HepG2 (cell line): ENCODE results near the gene SERHL2. TPM values are rescaled to one million over a fixed set of nuclear protein-coding genes. Genes with fewer than 3 reads are reported as not detected.

ENCODE experiments used
- AGO1 ChIP-seq: fragments of 200-400 bp; formaldehyde crosslinking; IDR thresholded peaks from 2 replicates; pipeline ENCODE4 v1.6.1; 2017; ENCODE audit warnings: mild to moderate bottlenecking, low read depth, low read length, moderate library complexity; ENCODE audit not compliant: poor library complexity, severe bottlenecking
- AGO2 ChIP-seq: fragments of 200-400 bp; formaldehyde crosslinking; optimal IDR thresholded peaks from 2 replicates; pipeline ENCODE3; 2017; ENCODE audit warnings: mild to moderate bottlenecking, low read depth, low read length, moderate library complexity
- ATF3 ChIP-seq: sonication (generic); formaldehyde crosslinking; IDR thresholded peaks from 2 replicates; pipeline ENCODE4 v1.4.0; 2020; ENCODE audit warnings: missing genetic modification reagents
- BHLHE40 ChIP-seq: IDR thresholded peaks from 2 replicates; pipeline ENCODE4 v1.6.1; 2011; ENCODE audit warnings: low read length, improper control_type of control experiment
- CERS6 ChIP-seq: sonication (generic); formaldehyde crosslinking; IDR thresholded peaks from 2 replicates; pipeline ENCODE4 v1.5.0; 2020; ENCODE audit warnings: missing genetic modification reagents
- ETS1 ChIP-seq: sonication (generic); formaldehyde crosslinking; IDR thresholded peaks from 2 replicates; pipeline ENCODE4 v1.4.0; 2020; ENCODE audit warnings: missing genetic modification reagents
- HCFC1 ChIP-seq: fragments of 150-350 bp; IDR thresholded peaks from 2 replicates; pipeline ENCODE4 v1.6.1; 2014; ENCODE audit warnings: low read depth, low read length
- KDM6A ChIP-seq: IDR thresholded peaks from 2 replicates; pipeline ENCODE4 v1.6.1; 2016; ENCODE audit warnings: low read depth
- LCORL ChIP-seq, 2 experiments: fragments of 450-650 bp in 1 of 2; sonication (generic) in 1 of 2; formaldehyde crosslinking in 1 of 2; IDR thresholded peaks; 2 replicates each; pipeline versions ENCODE4 v1.5.0 to v1.6.1; 2017 to 2020; ENCODE audit warnings: antibody characterized with exemption in 1 of 2, missing genetic modification reagents in 1 of 2
- MAFG ChIP-seq: sonication (generic); formaldehyde crosslinking; IDR thresholded peaks from 2 replicates; pipeline ENCODE4 v1.5.1; 2020; ENCODE audit warnings: mild to moderate bottlenecking, missing genetic modification reagents
- MNT ChIP-seq: fragments of 450-650 bp; IDR thresholded peaks from 2 replicates; pipeline ENCODE4 v1.6.1; 2016
- MYPOP ChIP-seq: sonication (generic); formaldehyde crosslinking; IDR thresholded peaks from 2 replicates; pipeline ENCODE4 v1.8.1; 2023; ENCODE audit warnings: mild to moderate bottlenecking, moderate library complexity, missing genetic modification reagents
- RBAK ChIP-seq: sonication (generic); formaldehyde crosslinking; IDR thresholded peaks from 2 replicates; pipeline ENCODE4 v1.5.1; 2020; ENCODE audit warnings: mild to moderate bottlenecking, missing genetic modification reagents
- SP1 ChIP-seq, 2 experiments: fragments of 450-650 bp in 1 of 2; sonication (generic) in 1 of 2; formaldehyde crosslinking in 1 of 2; IDR thresholded peaks; 2 replicates each; pipeline versions ENCODE4 v1.4.0 to v1.6.1; 2016 to 2020; ENCODE audit warnings: missing genetic modification reagents in 1 of 2
- TMF1 ChIP-seq: sonication (generic); formaldehyde crosslinking; IDR thresholded peaks from 2 replicates; pipeline ENCODE4 v1.8.1; 2022; ENCODE audit warnings: low read depth, missing genetic modification reagents
- UBTF ChIP-seq: sonication (generic); formaldehyde crosslinking; IDR thresholded peaks from 2 replicates; pipeline ENCODE4 v1.4.0; 2020; ENCODE audit warnings: mild to moderate bottlenecking, missing genetic modification reagents
- ZFP91 ChIP-seq: sonication (generic); formaldehyde crosslinking; IDR thresholded peaks from 2 replicates; pipeline ENCODE4 v1.9.0; 2022; ENCODE audit warnings: missing genetic modification reagents, mild to moderate bottlenecking, borderline replicate concordance
- ZNF547 ChIP-seq: sonication (generic); formaldehyde crosslinking; IDR thresholded peaks from 2 replicates; pipeline ENCODE4 v1.5.1; 2020; ENCODE audit warnings: mild to moderate bottlenecking, missing genetic modification reagents
- polyA plus RNA-seq, 8 experiments: library from polyadenylated mRNA; depleted of rRNA in 3 of 8; stranded (reverse) in 7 of 8; unstranded in 1 of 8; fragments of >200 nt; fragmentation: Illumina TruSeq in 4 of 8; extraction: Trizol in 4 of 8; gene quantifications; 2 replicates each; pipeline versions ENCODE4 v1.2.1 to v1.2.3, GENCODE V29; 2011 to 2016; ENCODE audit warnings: low read depth in 4 of 8, missing spikeins in 1 of 8, mixed read lengths in 1 of 8; ENCODE audit not compliant: insufficient read depth in 1 of 8
- total RNA-seq, 5 experiments: library from RNA; depleted of rRNA; stranded (reverse); fragments of >200 nt; fragmentation: Illumina TruSeq; extraction: Trizol; gene quantifications; 2 replicates each; pipeline ENCODE4 v1.2.3, GENCODE V29; 2016; ENCODE audit warnings: low read depth in 1 of 5

SERHL2 gene
- total and polyA plus RNA-seq, 2 of the 13 experiments (the other 11 are each of a cell fraction or from before 2014, with no cell fraction given), result 1.0 to 1.8 TPM

- TF ChIP-seq MYPOP (CRISPR knock-in tag) (peak; percentile 68; the same call in 1 of the 2 replicates), TMF1 (no peak), SP1 (IDR thresholded peaks at IDR 0.05) (no peak), SP1 (CRISPR knock-in tag; IDR thresholded peaks at IDR 0.05) (no peak), ZNF547 (CRISPR knock-in tag) (peak; percentile 32; the same call in 1 of the 2 replicates), BHLHE40 (0 out of 2 replicates have a peak, but pooled peaks have one; percentile 19), ATF3 (CRISPR knock-in tag) (no peak), MAFG (CRISPR knock-in tag) (no peak), LCORL (IDR thresholded peaks at IDR 0.05) (no peak), LCORL (CRISPR knock-in tag; IDR thresholded peaks at IDR 0.05) (peak; percentile 83), CERS6 (CRISPR knock-in tag) (no peak), RBAK (no peak), AGO2 (no peak), ETS1 (no peak), ZFP91 (CRISPR knock-in tag) (no peak), MNT (peak; percentile 43; the same call in 1 of the 2 replicates), AGO1 (no peak), HCFC1 (no peak), KDM6A (CRISPR knock-in tag) (peak; percentile 43; the same call in 1 of the 2 replicates), UBTF (CRISPR knock-in tag) (peak; percentile 55; the same call in 1 of the 2 replicates)
Measured at GRCh38 chr22:42601879-42602465, 48.2 kb downstream of the SERHL2 start (continued).
